Mesenchymal stem cell (in vitro differentiated cells and primary cell): ENCODE results near the gene ST3GAL5.

Experiments
- DNase-seq: peaks from one replicate; pipeline ENCODE4 v3.0.0-alpha.2; 2013
- H2AFZ ChIP-seq: one replicate; pipeline ENCODE4 v1.6.1; 2013; ENCODE audit warnings: low read depth, mild to moderate bottlenecking, control low read depth, inconsistent platforms, low read length, moderate library complexity
- H2AK5ac ChIP-seq: 2 replicates; pipeline ENCODE4 v1.6.1; 2013; ENCODE audit warnings: low read length, moderate library complexity, mild to moderate bottlenecking, inconsistent platforms; ENCODE audit not compliant: severe bottlenecking
- H2BK120ac ChIP-seq: one replicate; pipeline ENCODE4 v1.6.1; 2013; ENCODE audit warnings: low read depth, mild to moderate bottlenecking, inconsistent platforms, low read length, moderate library complexity
- H2BK12ac ChIP-seq, 2 experiments: one replicate each; pipeline ENCODE4 v1.6.1; 2013; ENCODE audit warnings: inconsistent platforms in 2 of 2, low read length in 2 of 2, mild to moderate bottlenecking in 2 of 2, moderate library complexity in 2 of 2, control low read depth in 1 of 2
- H2BK15ac ChIP-seq: one replicate; pipeline ENCODE4 v1.6.1; 2013; ENCODE audit warnings: mild to moderate bottlenecking, low read depth, inconsistent platforms; ENCODE audit not compliant: poor library complexity, severe bottlenecking
- H2BK5ac ChIP-seq: 2 replicates; pipeline ENCODE4 v1.6.1; 2013; ENCODE audit warnings: low read depth, mild to moderate bottlenecking, low read length, control low read depth, inconsistent platforms; ENCODE audit not compliant: poor library complexity, severe bottlenecking
- H3K14ac ChIP-seq, 2 experiments: one replicate each; pipeline ENCODE4 v1.6.1; 2013; ENCODE audit warnings: inconsistent platforms in 2 of 2, low read length in 2 of 2, control low read depth in 1 of 2, mild to moderate bottlenecking in 1 of 2, moderate library complexity in 1 of 2
- H3K18ac ChIP-seq, 2 experiments: one replicate each; pipeline ENCODE4 v1.6.1; 2013; ENCODE audit warnings: inconsistent platforms in 2 of 2, low read length in 2 of 2, control low read depth in 1 of 2, low read depth in 1 of 2, mild to moderate bottlenecking in 1 of 2
- H3K23ac ChIP-seq, 2 experiments: one replicate each; pipeline ENCODE4 v1.6.1; 2013; ENCODE audit warnings: inconsistent platforms in 2 of 2, low read length in 2 of 2, mild to moderate bottlenecking in 2 of 2, moderate library complexity in 2 of 2, control low read depth in 1 of 2
- H3K27ac ChIP-seq: 2 replicates; pipeline ENCODE4 v1.5.1; 2013; ENCODE audit warnings: mild to moderate bottlenecking, moderate library complexity, low read length, control low read depth, inconsistent platforms; ENCODE audit not compliant: poor library complexity, severe bottlenecking
- H3K27me3 ChIP-seq, 2 experiments: 2 replicates each; pipeline versions ENCODE4 v1.6.1 to v1.7.0; 2013; ENCODE audit warnings: low read length in 2 of 2, mild to moderate bottlenecking in 2 of 2, moderate library complexity in 2 of 2, control low read depth in 1 of 2, inconsistent platforms in 1 of 2; ENCODE audit not compliant: control insufficient read depth in 1 of 2, insufficient read depth in 1 of 2
- H3K36me3 ChIP-seq, 2 experiments: 2 replicates each; pipeline versions ENCODE4 v1.6.1 to v1.7.0; 2013; ENCODE audit warnings: low read length in 2 of 2, control low read depth in 1 of 2, inconsistent platforms in 1 of 2, low read depth in 1 of 2, mild to moderate bottlenecking in 1 of 2; ENCODE audit not compliant: insufficient read depth in 2 of 2, control insufficient read depth in 1 of 2
- H3K4ac ChIP-seq, 2 experiments: one replicate each; pipeline ENCODE4 v1.6.1; 2013; ENCODE audit warnings: inconsistent platforms in 2 of 2, low read length in 2 of 2, mild to moderate bottlenecking in 2 of 2, moderate library complexity in 2 of 2, control low read depth in 1 of 2, low read depth in 1 of 2
- H3K4me1 ChIP-seq: 2 replicates; pipeline ENCODE4 v1.6.1; 2013; ENCODE audit warnings: low read depth, low read length, control low read depth; ENCODE audit not compliant: control insufficient read depth, insufficient read depth
- H3K4me2 ChIP-seq: 2 replicates; pipeline ENCODE4 v1.6.1; 2013; ENCODE audit warnings: low read length, mild to moderate bottlenecking, inconsistent platforms; ENCODE audit not compliant: poor library complexity, severe bottlenecking
- H3K4me3 ChIP-seq, 2 experiments: 2 replicates each; pipeline versions ENCODE4 v1.5.1 to v1.7.0; 2013; ENCODE audit warnings: low read length in 2 of 2, mild to moderate bottlenecking in 2 of 2, control low read depth in 1 of 2, low read depth in 1 of 2; ENCODE audit not compliant: insufficient read depth in 1 of 2
- H3K79me1 ChIP-seq: replicated peaks from 2 replicates; pipeline ENCODE4 v1.6.1; 2013; ENCODE audit warnings: mild to moderate bottlenecking, control low read depth, low read length, inconsistent platforms; ENCODE audit not compliant: poor library complexity, severe bottlenecking
- H3K9ac ChIP-seq: 2 replicates; pipeline ENCODE4 v1.7.0; 2013; ENCODE audit warnings: mild to moderate bottlenecking, low read length, moderate library complexity
- H3K9me3 ChIP-seq: 2 replicates; pipeline ENCODE4 v1.7.0; 2013; ENCODE audit warnings: mild to moderate bottlenecking, low read length; ENCODE audit not compliant: control insufficient read depth
- H4K8ac ChIP-seq: one replicate; pipeline ENCODE4 v1.6.1; 2013; ENCODE audit warnings: inconsistent platforms, mild to moderate bottlenecking, low read length, moderate library complexity
- H4K91ac ChIP-seq: one replicate; pipeline ENCODE4 v1.6.1; 2013; ENCODE audit warnings: mild to moderate bottlenecking, low read length, inconsistent platforms
- WGBS: methylation state at CpG from one replicate; pipeline ENCODE4 v1.1.7; 2013; ENCODE audit warnings: mixed read lengths; 5-methylcytosine and 5-hydroxymethylcytosine counted together

ST3GAL5 gene

GRCh38 chr2:85838641-85839040 is 50.1 kb downstream of the ST3GAL5 start:
- no peak overlapping the region for H3K9ac ChIP-seq
- peaks cover 2% of the 10 kb centered on the region for H3K4me1 ChIP-seq
- H2BK5ac ChIP-seq: no peak overlapping the region
- H3K79me1 ChIP-seq: no peaks in the 10 kb centered on the region
- no peak overlapping the region for H3K4ac ChIP-seq
- no peak overlapping the region for H3K23ac ChIP-seq
- H3K4me3 ChIP-seq: no peak overlapping the region
- no peak overlapping the region for H4K8ac ChIP-seq
- H4K91ac ChIP-seq: no peak overlapping the region
- H3K14ac ChIP-seq: no peak overlapping the region
- H2BK15ac ChIP-seq: no peak overlapping the region
- WGBS: 99% methylated on average over 6 of the region's 6 CpGs
- no peaks in the 10 kb centered on the region for H3K27me3 ChIP-seq
- no peak overlapping the region for H2BK12ac ChIP-seq
- H2AK5ac ChIP-seq: no peak overlapping the region
- H3K36me3 ChIP-seq: peaks cover 11 to 55% of the 10 kb centered on the region in 2 experiments
- no peak overlapping the region for H2BK120ac ChIP-seq
- no peak overlapping the region for H3K4me2 ChIP-seq
- no peak overlapping the region for H3K27ac ChIP-seq
- no peak overlapping the region for H2AFZ ChIP-seq
- peaks cover 3% of the 10 kb centered on the region for H3K9me3 ChIP-seq
- no peak overlapping the region for H3K18ac ChIP-seq
- no peak for DNase-seq

GRCh38 chr2:85838181-85838580 is 50.6 kb downstream of the ST3GAL5 start:
- Histone ChIP-seq H2AFZ (no peak overlapping the region), H3K18ac (no peak overlapping the region), H3K4me1 (peaks cover 2% of the 10 kb centered on the region), H3K4ac (no peak overlapping the region), H4K91ac (no peak overlapping the region), H2BK120ac (no peak overlapping the region), H3K27me3 (no peaks in the 10 kb centered on the region), H2BK15ac (no peak overlapping the region), H3K23ac (no peak overlapping the region), H3K79me1 (no peaks in the 10 kb centered on the region), H4K8ac (no peak overlapping the region), H3K36me3 (peaks cover 11 to 51% of the 10 kb centered on the region in 2 experiments), H2BK12ac (no peak overlapping the region), H3K9ac (no peak overlapping the region), H3K9me3 (peaks cover 3% of the 10 kb centered on the region), H3K27ac (no peak overlapping the region), H2AK5ac (no peak overlapping the region), H3K14ac (no peak overlapping the region), H3K4me2 (no peak overlapping the region), H2BK5ac (no peak overlapping the region), H3K4me3 (no peak overlapping the region)
- DNase-seq: no peak
- WGBS: 76% methylated on average over 4 of the region's 4 CpGs

GRCh38 chr2:85834466-85834865 is 54.3 kb downstream of the ST3GAL5 start:
- H2AK5ac ChIP-seq: no peak overlapping the region
- no peak overlapping the region for H2BK12ac ChIP-seq
- H3K27ac ChIP-seq: no peak overlapping the region
- peaks cover 1% of the 10 kb centered on the region for H3K4me1 ChIP-seq
- H3K4me3 ChIP-seq: no peak overlapping the region
- H3K36me3 ChIP-seq: peaks cover 6 to 19% of the 10 kb centered on the region in 2 experiments
- H3K14ac ChIP-seq: no peak overlapping the region
- no peak overlapping the region for H4K91ac ChIP-seq
- no peak overlapping the region for H3K4ac ChIP-seq
- peaks cover 3% of the 10 kb centered on the region for H3K9me3 ChIP-seq
- no peak overlapping the region for H3K4me2 ChIP-seq
- H3K27me3 ChIP-seq: no peaks in the 10 kb centered on the region
- no peak overlapping the region for H2BK15ac ChIP-seq
- DNase-seq: no peak
- no peak overlapping the region for H3K23ac ChIP-seq
- no peak overlapping the region for H2BK5ac ChIP-seq
- no peak overlapping the region for H3K18ac ChIP-seq
- no peaks in the 10 kb centered on the region for H3K79me1 ChIP-seq
- no peak overlapping the region for H2AFZ ChIP-seq
- no peak overlapping the region for H3K9ac ChIP-seq
- no peak overlapping the region for H2BK120ac ChIP-seq
- H4K8ac ChIP-seq: no peak overlapping the region

- no peak for DNase-seq
- H3K27ac ChIP-seq: no peak overlapping the region
- peaks cover 3% of the 10 kb centered on the region for H3K9me3 ChIP-seq
- no peaks in the 10 kb centered on the region for H3K36me3 ChIP-seq
- H2BK120ac ChIP-seq: no peak overlapping the region
- no peak overlapping the region for H2BK12ac ChIP-seq
- H2BK15ac ChIP-seq: no peak overlapping the region
- H3K23ac ChIP-seq: no peak overlapping the region
- H4K8ac ChIP-seq: no peak overlapping the region
- H3K18ac ChIP-seq: no peak overlapping the region
- H3K4me3 ChIP-seq: no peak overlapping the region
- no peak overlapping the region for H2AFZ ChIP-seq
- no peaks in the 10 kb centered on the region for H3K27me3 ChIP-seq
- WGBS: no CpG with 5 or more reads among the region's 2 CpGs
- H4K91ac ChIP-seq: no peak overlapping the region
- no peak overlapping the region for H3K14ac ChIP-seq
- no peak overlapping the region for H3K4me2 ChIP-seq
- H2BK5ac ChIP-seq: no peak overlapping the region
- H3K9ac ChIP-seq: no peak overlapping the region
- H3K79me1 ChIP-seq: no peaks in the 10 kb centered on the region
- H2AK5ac ChIP-seq: no peak overlapping the region
- no peak overlapping the region for H3K4ac ChIP-seq
- no peaks in the 10 kb centered on the region for H3K4me1 ChIP-seq
Observed at GRCh38 chr2:85831735-85832134, 57.1 kb downstream of the ST3GAL5 start.
